Epithelial cell of prostate (primary cell): ENCODE results near the gene COBL.
A peak's percentile ranks its signal among the peaks of the same experiment; 100 is the strongest.

ENCODE experiments used
- DNase-seq: peaks from one replicate; pipeline ENCODE4 v3.0.0-alpha.2; 2011; ENCODE audit warnings: low read depth, low spot score
- H3K27ac ChIP-seq: fragments of 450-650 bp; 2 replicates; pipeline ENCODE4 v1.5.1; 2017; ENCODE audit warnings: mild to moderate bottlenecking

The COBL gene

GRCh38 chr7:51239691-51240090 is 76.9 kb downstream of the COBL start:
- no peak overlapping the region for H3K27ac ChIP-seq
- DNase-seq: no peak

GRCh38 chr7:51238981-51239495 is 77.6 kb downstream of the COBL start:
- no peak for DNase-seq
- no peak overlapping the region for H3K27ac ChIP-seq

- no peak for DNase-seq
Observed at GRCh38 chr7:51237446-51238133, 79.0 kb downstream of the COBL start.

GRCh38 chr7:51236470-51237132 is 80.0 kb downstream of the COBL start:
- DNase-seq: no peak
- H3K27ac ChIP-seq: no peak overlapping the region

More at GRCh38 chr7:51237446-51238133, 79.0 kb downstream of the COBL start:
- no peak overlapping the region for H3K27ac ChIP-seq

- no peak for DNase-seq
- no peak overlapping the region for H3K27ac ChIP-seq
Observed at GRCh38 chr7:51235593-51236313, 80.9 kb downstream of the COBL start.

- H3K27ac ChIP-seq: no peak overlapping the region
- DNase-seq: no peak
Observed at GRCh38 chr7:51234609-51235308, 81.8 kb downstream of the COBL start.

GRCh38 chr7:51234139-51234538 is 82.5 kb downstream of the COBL start:
- no peak for DNase-seq
- H3K27ac ChIP-seq: no peak overlapping the region

GRCh38 chr7:51233374-51233773 is 83.2 kb downstream of the COBL start:
- DNase-seq: no peak

GRCh38 chr7:51230723-51231122 is 85.9 kb downstream of the COBL start:
- no peak overlapping the region for H3K27ac ChIP-seq
- no peak for DNase-seq

More at GRCh38 chr7:51233374-51233773, 83.2 kb downstream of the COBL start:
- no peak overlapping the region for H3K27ac ChIP-seq

GRCh38 chr7:51230324-51230625 is 86.3 kb downstream of the COBL start:
- H3K27ac ChIP-seq: no peak overlapping the region
- DNase-seq: no peak

- no peak for DNase-seq
- H3K27ac ChIP-seq: no peak overlapping the region
Observed at GRCh38 chr7:51229620-51230323, 86.8 kb downstream of the COBL start.

GRCh38 chr7:51229106-51229537 is 87.5 kb downstream of the COBL start:
- no peak overlapping the region for H3K27ac ChIP-seq
- DNase-seq: no peak

- H3K27ac ChIP-seq: no peak overlapping the region
Observed at GRCh38 chr7:51228386-51228958, 88.1 kb downstream of the COBL start.

GRCh38 chr7:51227861-51228260 is 88.7 kb downstream of the COBL start:
- no peak overlapping the region for H3K27ac ChIP-seq
- DNase-seq: no peak

More at GRCh38 chr7:51228386-51228958, 88.1 kb downstream of the COBL start:
- DNase-seq: no peak

GRCh38 chr7:51226916-51227535 is 89.6 kb downstream of the COBL start:
- peak overlapping the region; percentile 44 for H3K27ac ChIP-seq
- no peak for DNase-seq

GRCh38 chr7:51226063-51226755 is 90.4 kb downstream of the COBL start:
- H3K27ac ChIP-seq: peak overlapping the region; percentile 44
- DNase-seq: peak; percentile 10

- DNase-seq: peak; percentile 41
- peak overlapping the region; percentile 44 for H3K27ac ChIP-seq
Observed at GRCh38 chr7:51224811-51225595, 91.6 kb downstream of the COBL start.

GRCh38 chr7:51223505-51223904 is 93.1 kb downstream of the COBL start:
- DNase-seq: no peak
- H3K27ac ChIP-seq: no peak overlapping the region
